Bronchial epithelial cell (primary cell): ENCODE results near the gene SRL. TPM values are rescaled to one million over a fixed set of nuclear protein-coding genes. Genes with fewer than 3 reads are reported as not detected.

Experiments
- DNase-seq: peaks from one replicate; pipeline ENCODE4 v3.0.0-alpha.2; 2010; ENCODE audit warnings: low read depth
- FAIRE-seq: peaks from 2 replicates; lab custom pipeline; 2011; peaks lifted over from hg19 to GRCh38; lab: Jason Lieb, UNC
- H3K27me3 ChIP-seq: 2 replicates; pipeline ENCODE4 v1.5.1; 2011; ENCODE audit warnings: low read length; ENCODE audit not compliant: control insufficient read depth, insufficient read depth
- H3K36me3 ChIP-seq: 2 replicates; pipeline ENCODE4 v1.5.1; 2011; ENCODE audit warnings: low read length; ENCODE audit not compliant: control insufficient read depth, insufficient read depth
- H3K4me3 ChIP-seq: 2 replicates; pipeline ENCODE4 v1.5.1; 2011; ENCODE audit warnings: mild to moderate bottlenecking, low read depth, low read length, control low read depth
- CTCF ChIP-seq: IDR thresholded peaks from 2 replicates; pipeline ENCODE4 v1.5.1; 2011; ENCODE audit warnings: mild to moderate bottlenecking, moderate library complexity, low read length, control low read depth, inconsistent platforms; ENCODE audit not compliant: insufficient read depth, severe bottlenecking
- total RNA-seq: library from RNA; depleted of rRNA; stranded (reverse); fragments of >200 nt; gene quantifications from 2 replicates; pipeline ENCODE4 v1.2.1, GENCODE V29; 2014

The SRL gene
- total RNA-seq, 1 donor from 2014 or later: not detected

GRCh38 chr16:4141604-4142003 is 100.3 kb downstream of the SRL start:
- TF ChIP-seq CTCF: no peak
- FAIRE-seq: no peak
- no peak overlapping the region for H3K4me3 ChIP-seq
- H3K27me3 ChIP-seq: peaks cover 2% of the 10 kb centered on the region
- H3K36me3 ChIP-seq: no peaks in the 10 kb centered on the region
- DNase-seq: no peak

DNA sequence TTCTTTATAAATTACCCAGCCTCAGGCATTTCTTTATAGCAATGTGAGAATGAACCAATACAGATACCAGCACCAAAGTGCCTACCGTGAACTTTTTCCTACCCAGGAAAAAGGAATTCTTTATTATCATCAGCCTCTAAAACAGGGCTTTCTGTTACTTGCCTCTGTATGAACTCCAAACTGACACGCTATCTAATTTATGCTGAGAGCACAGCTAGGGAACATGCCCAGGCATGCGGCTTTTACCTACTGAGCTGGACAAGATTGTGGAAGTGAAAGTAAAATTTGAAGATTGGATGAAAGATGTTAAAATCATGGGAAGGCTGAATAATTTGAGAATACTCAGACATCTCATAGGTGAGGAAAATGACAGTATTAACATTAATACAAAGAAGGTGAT is 101.2 kb downstream of the SRL start:
- no peak for TF ChIP-seq CTCF
- Histone ChIP-seq H3K27me3 (no peaks in the 10 kb centered on the region), H3K36me3 (no peaks in the 10 kb centered on the region), H3K4me3 (no peak overlapping the region)
- peak; percentile 89 for DNase-seq
- no peak for FAIRE-seq

DNA sequence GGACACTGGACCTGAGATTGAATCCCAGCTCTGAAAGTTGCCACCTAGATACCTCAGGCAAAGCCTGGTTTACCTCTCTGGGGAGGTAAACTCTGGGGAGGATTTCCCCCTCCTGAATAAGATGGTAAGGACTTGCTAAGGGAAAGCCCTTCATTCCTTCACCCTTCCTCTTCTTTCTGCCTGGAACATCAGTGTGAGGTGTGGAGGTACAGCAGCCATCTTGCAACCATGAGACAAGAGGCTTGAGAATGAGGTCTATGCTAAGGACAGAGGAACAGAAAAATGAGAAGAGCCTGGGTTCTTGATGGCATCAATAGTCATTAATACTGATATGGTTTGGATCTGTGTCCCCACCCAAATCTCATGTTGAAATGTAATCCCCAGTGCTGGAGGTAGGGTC is 101.9 kb downstream of the SRL start:
- FAIRE-seq (no peak), DNase-seq (no peak)
- no peaks in the 10 kb centered on the region for H3K36me3 ChIP-seq
- no peaks in the 10 kb centered on the region for H3K27me3 ChIP-seq
- no peak for TF ChIP-seq CTCF
- H3K4me3 ChIP-seq: no peak overlapping the region

Other genes starting within 250 kb of the SRL start
- 11.3 and 16.6 TPM in 2 replicates for gene ADCY9, start 125.6 kb downstream of the SRL start, total RNA-seq
- gene TFAP4, start 30.9 kb upstream of the SRL start, total RNA-seq: 3.7 and 11.8 TPM in 2 replicates
- 0.53 and 0.77 TPM in 2 replicates for gene GLIS2, start 74.0 kb upstream of the SRL start, total RNA-seq
- gene PAM16, start 109.2 kb upstream of the SRL start, total RNA-seq: 50.3 and 54.8 TPM in 2 replicates
- gene VASN, start 129.8 kb upstream of the SRL start, total RNA-seq: 6.6 and 10.0 TPM in 2 replicates
- 7.6 and 15.6 TPM in 2 replicates for gene CORO7, start 174.5 kb upstream of the SRL start, total RNA-seq
- 62.9 and 74.8 TPM in 2 replicates for gene DNAJA3, start 183.8 kb upstream of the SRL start, total RNA-seq
- gene NMRAL1, start 232.5 kb upstream of the SRL start, total RNA-seq: 62.7 and 69.4 TPM in 2 replicates
- gene HMOX2, start 234.3 kb upstream of the SRL start, total RNA-seq: 66.1 and 92.7 TPM in 2 replicates